GM12891 (cell line): Measurements from ENCODE around the gene AP2M1.

ENCODE experiments used
- POLR2A ChIP-seq: IDR thresholded peaks from 2 replicates; pipeline ENCODE4 v1.6.1; 2011; ENCODE audit warnings: low read depth, low read length, control low read depth
- POLR2AphosphoS5 ChIP-seq: IDR thresholded peaks from 2 replicates; pipeline ENCODE4 v1.6.1; 2011; ENCODE audit warnings: low read depth, low read length, control low read depth
- POU2F2 ChIP-seq: IDR thresholded peaks from 2 replicates; pipeline ENCODE4 v1.6.1; 2011; ENCODE audit warnings: low read depth, mild to moderate bottlenecking, control low read depth, low read length, moderate library complexity
- TAF1 ChIP-seq: IDR thresholded peaks from 2 replicates; pipeline ENCODE4 v1.6.1; 2011; ENCODE audit warnings: low read depth, low read length, control low read depth

DNA sequence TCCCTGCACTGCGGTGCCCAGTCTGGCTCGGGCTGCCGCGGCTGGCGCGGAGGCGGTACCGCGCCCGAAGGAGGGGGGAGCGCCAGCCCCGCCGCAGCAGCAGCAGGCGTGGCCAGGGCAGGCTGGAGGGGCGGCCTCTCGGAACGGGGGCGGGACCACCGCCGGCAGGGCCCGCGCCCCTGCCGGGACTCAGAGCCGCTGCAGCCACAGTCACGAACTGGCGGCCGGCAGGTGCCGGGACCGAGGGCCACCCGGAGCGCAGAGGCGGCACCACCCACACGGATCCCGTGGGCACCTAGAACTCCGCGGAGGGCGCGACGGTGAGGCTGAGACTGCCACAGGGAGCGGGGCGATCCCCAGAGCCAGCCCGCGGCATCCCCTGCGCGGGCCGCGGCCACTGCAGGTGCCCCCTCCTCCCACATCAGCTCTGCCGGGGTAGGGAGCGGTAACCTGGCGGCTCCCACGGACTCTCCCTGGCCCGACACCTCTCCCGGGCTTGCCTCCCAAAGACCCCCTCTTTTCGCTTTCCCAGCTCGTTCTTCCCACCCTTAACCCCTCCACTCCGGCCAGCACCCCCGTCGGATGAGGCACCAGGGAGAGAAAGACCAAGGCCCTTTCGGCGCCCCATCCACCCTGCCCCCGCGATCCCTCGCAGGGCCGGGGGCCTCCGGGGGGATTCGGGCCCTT, 54.9 kb downstream of the AP2M1 start, which contains the start of gene VWA5B2:
- TF ChIP-seq TAF1 (no peak), POLR2A (no peak), POLR2AphosphoS5 (no peak), POU2F2 (no peak)
